ENCODE measurements around the gene PKHD1.

Gene PKHD1

GRCh38 chr6:51790946-51791345, 296.5 kb downstream of the PKHD1 start:
- DNase-seq (ENCODE audit: low spot score) = no peak

GRCh38 chr6:51788121-51788520, 299.3 kb downstream of the PKHD1 start:
- no peak for DNase-seq (ENCODE audit: low spot score)

DNA sequence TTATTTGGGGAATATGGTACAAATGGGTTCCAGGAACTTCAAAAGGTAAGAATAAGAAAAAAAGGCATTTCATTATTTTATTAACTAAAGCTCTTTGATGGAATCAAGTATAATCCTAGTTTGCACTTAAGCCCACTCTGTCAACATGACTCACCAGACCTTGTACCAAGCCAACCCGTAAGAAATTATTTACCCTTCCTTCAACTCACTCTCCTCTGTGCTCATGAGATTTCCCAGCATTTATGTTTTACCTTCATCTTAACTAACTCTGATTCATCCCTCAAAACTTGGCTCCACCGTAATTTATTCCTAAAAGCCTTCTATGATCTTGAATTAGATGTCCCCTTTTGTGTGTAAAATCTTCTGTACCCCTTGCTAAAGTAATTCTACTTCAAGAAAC, 308.7 kb downstream of the PKHD1 start:
- no peak for DNase-seq (ENCODE audit: low spot score)

GRCh38 chr6:51777618-51778017, 309.8 kb downstream of the PKHD1 start:
- no peak for DNase-seq (ENCODE audit: low spot score)

DNA sequence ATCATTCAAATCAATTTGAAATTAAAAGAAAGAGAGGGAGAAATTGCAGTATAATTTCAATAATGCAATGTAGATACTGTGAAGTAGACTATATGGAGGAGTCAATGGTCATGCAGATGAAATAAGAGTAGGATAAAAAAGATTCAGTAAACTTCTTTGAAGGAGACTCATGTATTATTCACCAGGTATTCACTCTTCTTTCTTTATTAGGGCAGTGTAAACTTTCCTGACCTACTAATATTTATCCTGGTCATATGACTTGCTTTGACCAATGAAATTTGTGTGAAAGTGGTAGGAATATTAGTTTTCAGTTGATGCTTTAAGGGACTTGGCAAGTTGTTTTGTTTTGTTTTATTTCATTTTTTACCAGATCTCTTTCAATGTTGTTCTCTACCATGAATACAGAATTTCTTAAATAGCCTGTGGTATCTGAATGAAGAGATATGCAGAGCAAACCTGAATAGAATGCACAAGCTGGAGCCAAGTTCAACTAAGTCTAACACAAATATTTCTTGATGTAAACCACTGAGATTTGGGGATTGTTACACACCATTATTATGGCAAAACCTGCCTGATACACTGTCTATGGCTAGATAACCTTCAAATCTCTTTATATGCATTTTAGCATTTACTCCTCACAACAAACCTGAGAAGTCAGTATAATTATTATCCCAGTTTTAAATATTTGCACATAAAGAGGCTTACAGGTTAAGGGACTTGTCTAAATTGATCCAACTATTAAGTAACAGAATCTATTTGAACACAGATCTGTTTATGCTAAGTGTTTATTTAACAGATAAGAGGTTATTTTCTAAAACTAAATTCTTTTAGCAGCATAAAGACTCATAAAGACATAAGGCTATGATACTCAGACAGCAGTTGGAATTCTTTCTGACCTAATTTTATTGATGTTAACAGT, 311.2 kb downstream of the PKHD1 start:
- no peak for DNase-seq (ENCODE audit: low spot score)

- no peak for DNase-seq (ENCODE audit: low spot score)
These were observed 319.3 kb downstream of the PKHD1 start for GRCh38 chr6:51768087-51768486.

GRCh38 chr6:51765230-51765629, 322.2 kb downstream of the PKHD1 start:
- DNase-seq (ENCODE audit: low spot score) = no peak

GRCh38 chr6:51753635-51754034, 333.8 kb downstream of the PKHD1 start:
- DNase-seq (ENCODE audit: low spot score) = peak; percentile 2

GRCh38 chr6:51743999-51744398, 343.4 kb downstream of the PKHD1 start:
- no peak for DNase-seq (ENCODE audit: low spot score)

DNA sequence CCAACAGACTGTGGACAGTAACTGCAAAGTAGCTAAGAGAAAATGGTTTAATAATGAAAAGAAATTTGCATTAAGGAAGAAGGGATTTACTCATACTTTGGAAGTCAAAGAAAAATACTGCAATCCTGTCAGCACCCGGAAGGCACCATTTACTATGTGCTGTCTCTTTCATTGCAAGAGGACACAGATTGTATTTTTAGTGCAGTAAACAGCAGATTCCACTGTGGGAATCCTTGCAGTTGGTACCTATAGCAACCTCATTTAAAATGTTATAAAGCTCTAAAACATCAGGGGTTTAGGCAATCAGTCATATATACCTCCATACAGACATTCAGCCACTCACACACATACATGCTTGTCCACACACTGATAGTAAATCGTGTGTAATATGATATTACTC, 346.8 kb downstream of the PKHD1 start:
- no peak for DNase-seq (ENCODE audit: low spot score)

DNA sequence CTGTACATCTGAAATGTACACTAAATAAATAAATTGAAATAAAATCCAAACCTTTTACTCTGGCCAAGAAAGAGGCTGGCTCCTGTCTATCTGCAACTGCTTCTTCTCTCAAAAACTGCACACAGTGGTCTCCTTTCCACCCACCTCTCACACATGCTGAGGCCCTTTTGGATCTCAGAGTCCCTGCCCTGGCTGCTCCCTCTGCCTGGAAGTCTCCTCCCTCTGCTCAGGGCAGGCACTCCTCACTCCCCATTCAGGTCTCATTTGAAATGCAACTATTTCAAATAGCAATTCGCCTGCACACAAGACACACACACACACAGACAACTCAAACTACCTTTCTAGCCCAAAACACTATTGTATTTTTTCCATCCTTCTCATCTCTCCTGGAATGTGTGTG, 348.8 kb downstream of the PKHD1 start:
- no peak for DNase-seq (ENCODE audit: low spot score)

GRCh38 chr6:51737580-51738360, 349.6 kb downstream of the PKHD1 start:
- no peak for DNase-seq (ENCODE audit: low spot score)

DNA sequence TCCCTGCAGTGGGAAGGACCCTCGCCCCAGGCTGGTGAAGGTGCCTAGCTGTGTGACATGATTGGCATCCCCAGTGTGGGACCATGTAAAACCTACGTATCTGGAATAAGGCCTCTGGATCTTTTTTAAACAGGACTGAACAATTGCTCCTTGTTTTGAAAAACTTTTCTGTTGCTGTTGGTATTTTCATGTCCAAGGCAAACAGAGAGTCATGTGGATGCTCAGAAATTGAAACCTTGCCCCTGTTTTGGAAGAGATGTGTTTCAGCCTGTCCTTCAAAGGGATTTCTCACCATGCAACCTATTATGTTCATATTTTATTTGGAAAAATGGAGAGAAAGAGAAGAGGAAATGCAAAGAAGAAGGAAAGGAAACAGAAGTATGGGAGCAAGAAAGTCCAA, 362.3 kb downstream of the PKHD1 start:
- no peak for DNase-seq (ENCODE audit: low spot score)

- no peak for DNase-seq (ENCODE audit: low spot score)
These were observed 367.1 kb downstream of the PKHD1 start for GRCh38 chr6:51720327-51720726.

DNA sequence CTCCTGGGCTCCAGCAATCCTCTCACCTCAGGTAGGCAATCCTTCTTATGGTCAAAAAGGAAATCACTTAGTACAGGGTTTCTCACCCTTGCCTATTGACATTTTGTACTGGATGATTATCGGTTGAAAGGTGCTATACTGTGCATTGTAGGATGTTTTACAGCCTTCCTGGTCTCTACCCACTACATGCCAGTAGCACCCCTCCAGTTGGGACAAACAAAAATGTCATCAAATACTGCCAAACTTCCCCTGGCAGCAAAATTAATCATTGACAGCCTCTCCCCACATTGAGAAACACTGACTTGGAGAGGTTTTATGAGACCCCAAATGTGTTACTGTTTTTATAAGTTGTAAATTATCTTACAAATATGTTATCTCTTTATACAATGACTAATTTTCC, 368.1 kb downstream of the PKHD1 start:
- DNase-seq (ENCODE audit: low spot score) = no peak

- no peak for DNase-seq (ENCODE audit: low spot score)
These were observed 368.9 kb downstream of the PKHD1 start for GRCh38 chr6:51718533-51718932.

- DNase-seq (ENCODE audit: low spot score) = no peak
These were observed 369.9 kb downstream of the PKHD1 start for GRCh38 chr6:51717477-51717876.

GRCh38 chr6:51711876-51712275, 375.5 kb downstream of the PKHD1 start:
- DNase-seq (ENCODE audit: low spot score) = no peak

- DNase-seq (ENCODE audit: low spot score) = no peak
These were observed 381.3 kb downstream of the PKHD1 start for GRCh38 chr6:51706086-51706485.

- DNase-seq (ENCODE audit: low spot score) = no peak
These were observed 382.4 kb downstream of the PKHD1 start for GRCh38 chr6:51704932-51705540.

GRCh38 chr6:51702851-51703250, 384.6 kb downstream of the PKHD1 start:
- DNase-seq (ENCODE audit: low spot score) = no peak

DNA sequence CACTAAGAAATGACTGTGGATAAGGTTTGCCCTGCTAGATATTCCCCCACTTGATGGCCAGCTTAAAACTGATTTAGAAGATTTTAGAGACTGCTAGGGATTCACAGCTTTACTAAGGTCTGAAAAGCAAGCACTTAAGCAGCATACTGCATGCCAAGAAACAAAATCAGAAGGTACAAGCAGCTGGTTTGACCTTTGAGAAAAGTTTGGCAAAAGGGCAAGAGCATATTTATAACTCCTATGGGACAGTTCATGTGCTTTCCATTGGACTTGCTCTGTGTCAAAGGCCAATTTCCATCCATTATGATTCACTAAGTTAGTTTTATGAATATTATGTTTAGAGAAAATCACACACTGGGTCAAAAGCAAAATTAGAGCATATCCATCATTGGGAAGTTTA, 402.8 kb downstream of the PKHD1 start:
- no peak for DNase-seq (ENCODE audit: low spot score)

GRCh38 chr6:51684038-51684437, 403.4 kb downstream of the PKHD1 start:
- no peak for DNase-seq (ENCODE audit: low spot score)

Data from pons (tissue), 1 donor.